Measurements from ENCODE around the gene ALDH2. TPM values are rescaled to one million over a fixed set of nuclear protein-coding genes. Genes with fewer than 3 reads are reported as not detected.
A peak's percentile ranks its signal among the peaks of the same experiment; 100 is the strongest.

ALDH2 gene
- total and polyA plus RNA-seq, 9 of the 15 experiments (the other 6 are each of a cell fraction or from before 2014, with no cell fraction given): 1.9 to 22.5 (median 12.2) TPM

DNA sequence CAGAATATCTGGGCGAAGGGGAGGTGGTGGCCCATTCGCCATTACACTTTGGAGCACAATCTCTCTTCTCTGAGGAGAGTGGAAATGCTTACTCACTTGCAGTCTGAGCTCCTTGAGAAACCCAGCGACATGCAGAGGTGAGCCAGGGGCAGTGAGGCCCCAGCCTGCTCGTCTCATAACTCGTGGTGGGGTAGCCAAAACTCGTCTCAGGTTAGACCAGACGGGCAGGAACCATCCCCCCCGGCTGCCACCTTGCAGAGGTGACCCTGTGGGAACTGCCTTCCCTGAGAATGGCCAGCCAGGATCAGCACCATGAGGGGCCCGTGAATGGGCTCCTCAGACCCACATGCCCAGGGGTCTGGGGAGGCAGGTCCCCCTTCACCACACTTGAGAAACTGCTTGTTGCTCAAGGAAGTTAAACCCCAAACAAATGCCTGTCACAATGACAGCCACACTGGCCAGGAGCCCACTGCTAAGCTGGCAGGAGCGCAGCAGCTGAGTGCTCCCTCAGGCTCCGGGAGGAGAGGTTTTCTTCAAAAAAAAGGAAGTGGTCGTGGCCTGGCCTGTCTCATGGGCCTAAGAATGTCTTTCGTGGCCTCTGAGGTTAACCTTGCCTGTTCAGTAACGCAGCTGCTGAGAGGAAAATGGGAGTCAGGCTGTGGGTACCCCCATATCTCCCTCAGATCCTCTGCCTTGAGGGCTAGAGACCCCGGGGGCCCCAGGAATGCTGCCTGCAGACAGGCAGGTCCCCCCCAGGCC, 9.2 kb upstream of the ALDH2 start (continued):
- TF ChIP-seq, protein P1, sequence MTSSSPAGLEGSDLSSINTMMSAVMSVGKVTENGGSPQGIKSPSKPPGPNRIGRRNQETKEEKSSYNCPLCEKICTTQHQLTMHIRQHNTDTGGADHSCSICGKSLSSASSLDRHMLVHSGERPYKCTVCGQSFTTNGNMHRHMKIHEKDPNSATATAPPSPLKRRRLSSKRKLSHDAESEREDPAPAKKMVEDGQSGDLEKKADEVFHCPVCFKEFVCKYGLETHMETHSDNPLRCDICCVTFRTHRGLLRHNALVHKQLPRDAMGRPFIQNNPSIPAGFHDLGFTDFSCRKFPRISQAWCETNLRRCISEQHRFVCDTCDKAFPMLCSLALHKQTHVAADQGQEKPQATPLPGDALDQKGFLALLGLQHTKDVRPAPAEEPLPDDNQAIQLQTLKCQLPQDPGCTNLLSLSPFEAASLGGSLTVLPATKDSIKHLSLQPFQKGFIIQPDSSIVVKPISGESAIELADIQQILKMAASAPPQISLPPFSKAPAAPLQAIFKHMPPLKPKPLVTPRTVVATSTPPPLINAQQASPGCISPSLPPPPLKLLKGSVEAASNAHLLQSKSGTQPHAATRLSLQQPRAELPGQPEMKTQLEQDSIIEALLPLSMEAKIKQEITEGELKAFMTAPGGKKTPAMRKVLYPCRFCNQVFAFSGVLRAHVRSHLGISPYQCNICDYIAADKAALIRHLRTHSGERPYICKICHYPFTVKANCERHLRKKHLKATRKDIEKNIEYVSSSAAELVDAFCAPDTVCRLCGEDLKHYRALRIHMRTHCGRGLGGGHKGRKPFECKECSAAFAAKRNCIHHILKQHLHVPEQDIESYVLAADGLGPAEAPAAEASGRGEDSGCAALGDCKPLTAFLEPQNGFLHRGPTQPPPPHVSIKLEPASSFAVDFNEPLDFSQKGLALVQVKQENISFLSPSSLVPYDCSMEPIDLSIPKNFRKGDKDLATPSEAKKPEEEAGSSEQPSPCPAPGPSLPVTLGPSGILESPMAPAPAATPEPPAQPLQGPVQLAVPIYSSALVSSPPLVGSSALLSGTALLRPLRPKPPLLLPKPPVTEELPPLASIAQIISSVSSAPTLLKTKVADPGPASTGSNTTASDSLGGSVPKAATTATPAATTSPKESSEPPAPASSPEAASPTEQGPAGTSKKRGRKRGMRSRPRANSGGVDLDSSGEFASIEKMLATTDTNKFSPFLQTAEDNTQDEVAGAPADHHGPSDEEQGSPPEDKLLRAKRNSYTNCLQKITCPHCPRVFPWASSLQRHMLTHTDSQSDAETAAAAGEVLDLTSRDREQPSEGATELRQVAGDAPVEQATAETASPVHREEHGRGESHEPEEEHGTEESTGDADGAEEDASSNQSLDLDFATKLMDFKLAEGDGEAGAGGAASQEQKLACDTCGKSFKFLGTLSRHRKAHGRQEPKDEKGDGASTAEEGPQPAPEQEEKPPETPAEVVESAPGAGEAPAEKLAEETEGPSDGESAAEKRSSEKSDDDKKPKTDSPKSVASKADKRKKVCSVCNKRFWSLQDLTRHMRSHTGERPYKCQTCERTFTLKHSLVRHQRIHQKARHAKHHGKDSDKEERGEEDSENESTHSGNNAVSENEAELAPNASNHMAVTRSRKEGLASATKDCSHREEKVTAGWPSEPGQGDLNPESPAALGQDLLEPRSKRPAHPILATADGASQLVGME (CRISPR knock-in tag; IDR thresholded peaks at IDR 0.05): no peak
- TF ChIP-seq ZNF184 (CRISPR knock-in tag; IDR thresholded peaks at IDR 0.05) (no peak), BACH1 (tag; IDR thresholded peaks at IDR 0.05) (no peak), ZNF232 (CRISPR knock-in tag; IDR thresholded peaks at IDR 0.05) (no peak), TRIM28 (IDR thresholded peaks at IDR 0.05) (no peak), RFX5 (IDR thresholded peaks at IDR 0.05; ENCODE audit: low read depth, low read length) (no peak), MAFF (IDR thresholded peaks at IDR 0.05; ENCODE audit: low read length) (no peak), L3MBTL2 (IDR thresholded peaks at IDR 0.05) (peak; percentile 22; the same call in 1 of the 2 replicates), ZFX (CRISPR knock-in tag; IDR thresholded peaks at IDR 0.05) (peak; percentile 63), CREB1 (IDR thresholded peaks at IDR 0.05) (no peak), CREB1 (CRISPR knock-in tag; IDR thresholded peaks at IDR 0.05) (no peak), NFE2L1 (tag; IDR thresholded peaks at IDR 0.05; ENCODE audit: borderline replicate concordance, low read depth) (no peak)
- TF ChIP-seq, protein P2, sequence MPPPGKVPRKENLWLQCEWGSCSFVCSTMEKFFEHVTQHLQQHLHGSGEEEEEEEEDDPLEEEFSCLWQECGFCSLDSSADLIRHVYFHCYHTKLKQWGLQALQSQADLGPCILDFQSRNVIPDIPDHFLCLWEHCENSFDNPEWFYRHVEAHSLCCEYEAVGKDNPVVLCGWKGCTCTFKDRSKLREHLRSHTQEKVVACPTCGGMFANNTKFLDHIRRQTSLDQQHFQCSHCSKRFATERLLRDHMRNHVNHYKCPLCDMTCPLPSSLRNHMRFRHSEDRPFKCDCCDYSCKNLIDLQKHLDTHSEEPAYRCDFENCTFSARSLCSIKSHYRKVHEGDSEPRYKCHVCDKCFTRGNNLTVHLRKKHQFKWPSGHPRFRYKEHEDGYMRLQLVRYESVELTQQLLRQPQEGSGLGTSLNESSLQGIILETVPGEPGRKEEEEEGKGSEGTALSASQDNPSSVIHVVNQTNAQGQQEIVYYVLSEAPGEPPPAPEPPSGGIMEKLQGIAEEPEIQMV (tag; conservative IDR thresholded peaks at IDR 0.05; ENCODE audit: low read depth): no peak
- TF ChIP-seq, protein P3, sequence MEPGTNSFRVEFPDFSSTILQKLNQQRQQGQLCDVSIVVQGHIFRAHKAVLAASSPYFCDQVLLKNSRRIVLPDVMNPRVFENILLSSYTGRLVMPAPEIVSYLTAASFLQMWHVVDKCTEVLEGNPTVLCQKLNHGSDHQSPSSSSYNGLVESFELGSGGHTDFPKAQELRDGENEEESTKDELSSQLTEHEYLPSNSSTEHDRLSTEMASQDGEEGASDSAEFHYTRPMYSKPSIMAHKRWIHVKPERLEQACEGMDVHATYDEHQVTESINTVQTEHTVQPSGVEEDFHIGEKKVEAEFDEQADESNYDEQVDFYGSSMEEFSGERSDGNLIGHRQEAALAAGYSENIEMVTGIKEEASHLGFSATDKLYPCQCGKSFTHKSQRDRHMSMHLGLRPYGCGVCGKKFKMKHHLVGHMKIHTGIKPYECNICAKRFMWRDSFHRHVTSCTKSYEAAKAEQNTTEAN (CRISPR knock-in tag; IDR thresholded peaks at IDR 0.05): no peak
- TF ChIP-seq, protein P4, sequence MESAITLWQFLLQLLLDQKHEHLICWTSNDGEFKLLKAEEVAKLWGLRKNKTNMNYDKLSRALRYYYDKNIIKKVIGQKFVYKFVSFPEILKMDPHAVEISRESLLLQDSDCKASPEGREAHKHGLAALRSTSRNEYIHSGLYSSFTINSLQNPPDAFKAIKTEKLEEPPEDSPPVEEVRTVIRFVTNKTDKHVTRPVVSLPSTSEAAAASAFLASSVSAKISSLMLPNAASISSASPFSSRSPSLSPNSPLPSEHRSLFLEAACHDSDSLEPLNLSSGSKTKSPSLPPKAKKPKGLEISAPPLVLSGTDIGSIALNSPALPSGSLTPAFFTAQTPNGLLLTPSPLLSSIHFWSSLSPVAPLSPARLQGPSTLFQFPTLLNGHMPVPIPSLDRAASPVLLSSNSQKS (CRISPR knock-in tag; IDR thresholded peaks at IDR 0.05): no peak
- TF ChIP-seq, protein P5, sequence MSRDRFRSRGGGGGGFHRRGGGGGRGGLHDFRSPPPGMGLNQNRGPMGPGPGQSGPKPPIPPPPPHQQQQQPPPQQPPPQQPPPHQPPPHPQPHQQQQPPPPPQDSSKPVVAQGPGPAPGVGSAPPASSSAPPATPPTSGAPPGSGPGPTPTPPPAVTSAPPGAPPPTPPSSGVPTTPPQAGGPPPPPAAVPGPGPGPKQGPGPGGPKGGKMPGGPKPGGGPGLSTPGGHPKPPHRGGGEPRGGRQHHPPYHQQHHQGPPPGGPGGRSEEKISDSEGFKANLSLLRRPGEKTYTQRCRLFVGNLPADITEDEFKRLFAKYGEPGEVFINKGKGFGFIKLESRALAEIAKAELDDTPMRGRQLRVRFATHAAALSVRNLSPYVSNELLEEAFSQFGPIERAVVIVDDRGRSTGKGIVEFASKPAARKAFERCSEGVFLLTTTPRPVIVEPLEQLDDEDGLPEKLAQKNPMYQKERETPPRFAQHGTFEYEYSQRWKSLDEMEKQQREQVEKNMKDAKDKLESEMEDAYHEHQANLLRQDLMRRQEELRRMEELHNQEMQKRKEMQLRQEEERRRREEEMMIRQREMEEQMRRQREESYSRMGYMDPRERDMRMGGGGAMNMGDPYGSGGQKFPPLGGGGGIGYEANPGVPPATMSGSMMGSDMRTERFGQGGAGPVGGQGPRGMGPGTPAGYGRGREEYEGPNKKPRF (IDR thresholded peaks at IDR 0.05; ENCODE audit: low read depth, low read length): no peak

Data from K562 (cell line).